Measurements from ENCODE around the gene DDX6. TPM values are rescaled to one million over a fixed set of nuclear protein-coding genes. Genes with fewer than 3 reads are reported as not detected.
"Not testable (repeated sequence)": the region's sequence is repeated elsewhere in the genome, so short reads cannot be mapped to it uniquely, and the experiment has no call there.

Gene DDX6
- total and polyA plus RNA-seq, 4 donors: 20.3 to 128 (median 66.3) TPM

- intact Hi-C loops (cut with DNase I): no loop called here
- H3K4me3 ChIP-seq (ENCODE audit: low read length in 2 of 2): no peak overlapping the region
Observed at GRCh38 chr11:118783724-118784495, 7.1 kb downstream of the DDX6 start.

GRCh38 chr11:118783324-118783723, 7.6 kb downstream of the DDX6 start:
- H3K27me3 ChIP-seq (ENCODE audit: control insufficient read depth in 1 of 2, insufficient read depth in 2 of 2, low read length in 1 of 2); H3K4me3 ChIP-seq (ENCODE audit: low read length in 2 of 2); DNase-seq; intact Hi-C loops (cut with DNase I); ATAC-seq (ENCODE audit: low FRiP score); H3K27ac ChIP-seq (ENCODE audit: low read depth in 1 of 2, low read length in 2 of 2); H3K36me3 ChIP-seq (ENCODE audit: control insufficient read depth in 1 of 2, insufficient read depth in 2 of 2, low read length in 1 of 2); H3K9me3 ChIP-seq (ENCODE audit: control insufficient read depth, low read length); H3K4me1 ChIP-seq (ENCODE audit: control insufficient read depth in 1 of 2, insufficient read depth in 2 of 2, low read length in 2 of 2): not testable (repeated sequence)
- WGBS, 2 donors: 72 to 77% methylated on average over 5 of the region's 5 CpGs

More at GRCh38 chr11:118783724-118784495, 7.1 kb downstream of the DDX6 start:
- Histone ChIP-seq H3K27ac (ENCODE audit: low read depth in 1 of 2, low read length in 2 of 2) (no peak overlapping the region), H3K9me3 (ENCODE audit: control insufficient read depth, low read length) (no peaks in the 10 kb centered on the region), H3K4me1 (ENCODE audit: control insufficient read depth in 1 of 2, insufficient read depth in 2 of 2, low read length in 2 of 2) (peaks cover 0 to 2% of the 10 kb centered on the region in 2 donors), H3K27me3 (ENCODE audit: control insufficient read depth in 1 of 2, insufficient read depth in 2 of 2, low read length in 1 of 2) (no peaks in the 10 kb centered on the region), H3K36me3 (ENCODE audit: control insufficient read depth in 1 of 2, insufficient read depth in 2 of 2, low read length in 1 of 2) (peaks cover 0 to 3% of the 10 kb centered on the region in 2 donors)
- DNase-seq (peak in 1 of 2 donors; percentile 49), ATAC-seq (ENCODE audit: low FRiP score) (no peak)
- 26 to 31% methylated on average over 7 to 8 of the region's 8 CpGs for WGBS, 2 donors

- intact Hi-C loops (cut with DNase I): no loop called here
- Histone ChIP-seq H3K9me3 (ENCODE audit: control insufficient read depth, low read length) (no peaks in the 10 kb centered on the region), H3K27ac (ENCODE audit: low read depth in 1 of 2, low read length in 2 of 2) (no peak overlapping the region), H3K4me3 (ENCODE audit: low read length in 2 of 2) (no peak overlapping the region), H3K4me1 (ENCODE audit: control insufficient read depth in 1 of 2, insufficient read depth in 2 of 2, low read length in 2 of 2) (no peaks in the 10 kb centered on the region), H3K27me3 (ENCODE audit: control insufficient read depth in 1 of 2, insufficient read depth in 2 of 2, low read length in 1 of 2) (no peaks in the 10 kb centered on the region), H3K36me3 (ENCODE audit: control insufficient read depth in 1 of 2, insufficient read depth in 2 of 2, low read length in 1 of 2) (peaks cover 2 to 3% of the 10 kb centered on the region in 2 donors)
- WGBS, 2 donors: 66 to 67% methylated on average over 5 of the region's 5 CpGs
- DNase-seq (no peak), ATAC-seq (ENCODE audit: low FRiP score) (no peak)
Observed at GRCh38 chr11:118778898-118779297, 12.1 kb downstream of the DDX6 start.

- no peaks in the 10 kb centered on the region for H3K9me3 ChIP-seq (ENCODE audit: control insufficient read depth, low read length)
- WGBS, 2 donors: 50 to 58% methylated on average over 4 of the region's 4 CpGs
- intact Hi-C loops (cut with DNase I): no loop called here
- no peak overlapping the region for H3K27ac ChIP-seq (ENCODE audit: low read depth in 1 of 2, low read length in 2 of 2)
- peaks cover 0 to 2% of the 10 kb centered on the region in 2 donors for H3K4me1 ChIP-seq (ENCODE audit: control insufficient read depth in 1 of 2, insufficient read depth in 2 of 2, low read length in 2 of 2)
- H3K36me3 ChIP-seq (ENCODE audit: control insufficient read depth in 1 of 2, insufficient read depth in 2 of 2, low read length in 1 of 2): peaks cover 2 to 3% of the 10 kb centered on the region in 2 donors
- ATAC-seq (ENCODE audit: low FRiP score) (no peak), DNase-seq (no peak)
- no peak overlapping the region for H3K4me3 ChIP-seq (ENCODE audit: low read length in 2 of 2)
- H3K27me3 ChIP-seq (ENCODE audit: control insufficient read depth in 1 of 2, insufficient read depth in 2 of 2, low read length in 1 of 2): no peaks in the 10 kb centered on the region
Observed at GRCh38 chr11:118774032-118774431, 16.9 kb downstream of the DDX6 start.

GRCh38 chr11:118771547-118772288, 19.2 kb downstream of the DDX6 start:
- Histone ChIP-seq H3K9me3 (ENCODE audit: control insufficient read depth, low read length) (no peaks in the 10 kb centered on the region), H3K27me3 (ENCODE audit: control insufficient read depth in 1 of 2, insufficient read depth in 2 of 2, low read length in 1 of 2) (no peaks in the 10 kb centered on the region), H3K27ac (ENCODE audit: low read depth in 1 of 2, low read length in 2 of 2) (no peak overlapping the region), H3K4me3 (ENCODE audit: low read length in 2 of 2) (no peak overlapping the region), H3K36me3 (ENCODE audit: control insufficient read depth in 1 of 2, insufficient read depth in 2 of 2, low read length in 1 of 2) (peaks cover 3% of the 10 kb centered on the region in 2 donors), H3K4me1 (ENCODE audit: control insufficient read depth in 1 of 2, insufficient read depth in 2 of 2, low read length in 2 of 2) (peaks cover 0 to 5% of the 10 kb centered on the region in 2 donors)
- DNase-seq: no peak
- no peak for ATAC-seq (ENCODE audit: low FRiP score)
- intact Hi-C loops (cut with DNase I): no loop called here
- 35 to 41% methylated on average over 4 of the region's 4 CpGs for WGBS, 2 donors

GRCh38 chr11:118768690-118769089, 22.3 kb downstream of the DDX6 start:
- DNase-seq (no peak), ATAC-seq (ENCODE audit: low FRiP score) (no peak)
- Histone ChIP-seq H3K4me1 (ENCODE audit: control insufficient read depth in 1 of 2, insufficient read depth in 2 of 2, low read length in 2 of 2) (peaks cover 0 to 5% of the 10 kb centered on the region in 2 donors), H3K27me3 (ENCODE audit: control insufficient read depth in 1 of 2, insufficient read depth in 2 of 2, low read length in 1 of 2) (no peaks in the 10 kb centered on the region), H3K9me3 (ENCODE audit: control insufficient read depth, low read length) (no peaks in the 10 kb centered on the region), H3K27ac (ENCODE audit: low read depth in 1 of 2, low read length in 2 of 2) (peak overlapping the region in 1 of 2 donors; percentile 40), H3K4me3 (ENCODE audit: low read length in 2 of 2) (no peak overlapping the region), H3K36me3 (ENCODE audit: control insufficient read depth in 1 of 2, insufficient read depth in 2 of 2, low read length in 1 of 2) (peaks cover 2 to 3% of the 10 kb centered on the region in 2 donors)
- intact Hi-C loops (cut with DNase I): no loop called here
- WGBS, 2 donors: 51 to 53% methylated on average over 3 of the region's 3 CpGs

- intact Hi-C loops (cut with DNase I): no loop called here
- no peak for DNase-seq
- Histone ChIP-seq H3K4me3 (ENCODE audit: low read length in 2 of 2) (no peak overlapping the region), H3K27ac (ENCODE audit: low read depth in 1 of 2, low read length in 2 of 2) (no peak overlapping the region), H3K9me3 (ENCODE audit: control insufficient read depth, low read length) (no peaks in the 10 kb centered on the region), H3K4me1 (ENCODE audit: control insufficient read depth in 1 of 2, insufficient read depth in 2 of 2, low read length in 2 of 2) (peaks cover 0 to 5% of the 10 kb centered on the region in 2 donors), H3K36me3 (ENCODE audit: control insufficient read depth in 1 of 2, insufficient read depth in 2 of 2, low read length in 1 of 2) (peaks cover 2 to 3% of the 10 kb centered on the region in 2 donors), H3K27me3 (ENCODE audit: control insufficient read depth in 1 of 2, insufficient read depth in 2 of 2, low read length in 1 of 2) (no peaks in the 10 kb centered on the region)
- 85 to 89% methylated on average over 4 of the region's 4 CpGs for WGBS, 2 donors
- no peak for ATAC-seq (ENCODE audit: low FRiP score)
Observed at GRCh38 chr11:118766035-118766434, 24.9 kb downstream of the DDX6 start.

GRCh38 chr11:118765095-118765691, 25.8 kb downstream of the DDX6 start:
- H3K9me3 ChIP-seq (ENCODE audit: control insufficient read depth, low read length); DNase-seq; ATAC-seq (ENCODE audit: low FRiP score); H3K27me3 ChIP-seq (ENCODE audit: control insufficient read depth in 1 of 2, insufficient read depth in 2 of 2, low read length in 1 of 2); intact Hi-C loops (cut with DNase I); H3K36me3 ChIP-seq (ENCODE audit: control insufficient read depth in 1 of 2, insufficient read depth in 2 of 2, low read length in 1 of 2); H3K4me1 ChIP-seq (ENCODE audit: control insufficient read depth in 1 of 2, insufficient read depth in 2 of 2, low read length in 2 of 2); H3K27ac ChIP-seq (ENCODE audit: low read depth in 1 of 2, low read length in 2 of 2); H3K4me3 ChIP-seq (ENCODE audit: low read length in 2 of 2): not testable (repeated sequence)
- WGBS, 2 donors: 86 to 92% methylated on average over 6 of the region's 6 CpGs
